ENCODE measurements around the gene EFCAB7. TPM values are rescaled to one million over a fixed set of nuclear protein-coding genes. Genes with fewer than 3 reads are reported as not detected.

Gene EFCAB7
- total RNA-seq, 1 experiment from 2014 or later, result 3.6 TPM

- Histone ChIP-seq H3K9me3 (ENCODE audit: low read length) (no peaks in the 10 kb centered on the region), H3K27me3 (ENCODE audit: low read length) (no peaks in the 10 kb centered on the region), H3F3A (ENCODE audit: low read length, unreplicated experiment) (no peaks in the 10 kb centered on the region), H3K27ac (ENCODE audit: low read length) (no peak overlapping the region), H2AFZ (ENCODE audit: low read length) (no peak overlapping the region), H3K4me1 (ENCODE audit: insufficient read depth, low read length) (no peaks in the 10 kb centered on the region), H3K9me2 (replicated peaks; ENCODE audit: low read length) (no peaks in the 10 kb centered on the region), H3K4me2 (ENCODE audit: low read length) (no peak overlapping the region), H3K4me3 (ENCODE audit: low read length) (no peak overlapping the region), H3K36me3 (ENCODE audit: low read depth, low read length) (no peaks in the 10 kb centered on the region), H4K20me1 (ENCODE audit: low read length) (no peaks in the 10 kb centered on the region), H3K9ac (ENCODE audit: low read length) (no peak overlapping the region), H3K79me2 (ENCODE audit: low read length) (no peaks in the 10 kb centered on the region)
- no peak for TF ChIP-seq EZH2phosphoT487 (IDR thresholded peaks at IDR 0.05; ENCODE audit: borderline replicate concordance, low read length)
- no peak for TF ChIP-seq EZH2 (IDR thresholded peaks at IDR 0.05; ENCODE audit: low read length, unreplicated experiment)
- TF ChIP-seq CTCF (conservative IDR thresholded peaks at IDR 0.05; ENCODE audit: low read depth, low read length), result no peak
- intact Hi-C loops (cut with micrococcal nuclease), result no loop called here
- no TSS peak for BruUV-seq (replicated peaks)
- DNase-seq (no peak), ATAC-seq (no peak)
- POLR2A ChIA-PET (ENCODE audit: unreplicated experiment), result no interaction called here
- CTCF ChIA-PET, result no interaction called here
Measured at GRCh38 chr1:63555480-63555879, 32.2 kb downstream of the EFCAB7 start.

- H2AFZ ChIP-seq (ENCODE audit: low read length), result 0 out of 2 replicates have a peak overlapping the region, but pooled peaks have one; percentile 2
- H3K4me3 ChIP-seq (ENCODE audit: low read length), result no peak overlapping the region
- BruUV-seq (replicated peaks), result no TSS peak
- DNase-seq (peak; percentile 75), ATAC-seq (peak; percentile 73)
- intact Hi-C loops (cut with micrococcal nuclease), result loop anchor here (1.0 kb wide), 1 partner anchor 689 kb away; no protein-coding TSS in a partner anchor
- no peaks in the 10 kb centered on the region for H3K36me3 ChIP-seq (ENCODE audit: low read depth, low read length)
- H3K9me2 ChIP-seq (replicated peaks; ENCODE audit: low read length), result no peaks in the 10 kb centered on the region
- CTCF ChIA-PET, result interaction anchor here (0.5 to 0.8 kb wide), 5 partner anchors 41 to 1521 kb away, joined by 3 to 4 read pairs (median 4); no protein-coding TSS in a partner anchor
- H3K4me2 ChIP-seq (ENCODE audit: low read length), result no peak overlapping the region
- H4K20me1 ChIP-seq (ENCODE audit: low read length), result no peaks in the 10 kb centered on the region
- H3K4me1 ChIP-seq (ENCODE audit: insufficient read depth, low read length), result no peaks in the 10 kb centered on the region
- no peak overlapping the region for H3K27ac ChIP-seq (ENCODE audit: low read length)
- POLR2A ChIA-PET (ENCODE audit: unreplicated experiment), result interaction anchor here (0.7 kb wide), 1 partner anchor 115 kb away, joined by 4 read pairs; no protein-coding TSS in a partner anchor
- no peak for TF ChIP-seq EZH2phosphoT487 (IDR thresholded peaks at IDR 0.05; ENCODE audit: borderline replicate concordance, low read length)
- no peak for TF ChIP-seq EZH2 (IDR thresholded peaks at IDR 0.05; ENCODE audit: low read length, unreplicated experiment)
- TF ChIP-seq CTCF (conservative IDR thresholded peaks at IDR 0.05; ENCODE audit: low read depth, low read length), result peak; percentile 87
- H3K9ac ChIP-seq (ENCODE audit: low read length), result no peak overlapping the region
- H3K79me2 ChIP-seq (ENCODE audit: low read length), result no peaks in the 10 kb centered on the region
- no peaks in the 10 kb centered on the region for H3K27me3 ChIP-seq (ENCODE audit: low read length)
- no peaks in the 10 kb centered on the region for H3F3A ChIP-seq (ENCODE audit: low read length, unreplicated experiment)
- H3K9me3 ChIP-seq (ENCODE audit: low read length), result no peaks in the 10 kb centered on the region
Measured at GRCh38 chr1:63557365-63557987, 34.2 kb downstream of the EFCAB7 start.

- H3K27ac ChIP-seq (ENCODE audit: low read length), result no peak overlapping the region
- ChIA-PET CTCF (no interaction called here), POLR2A (ENCODE audit: unreplicated experiment) (no interaction called here)
- H3F3A ChIP-seq (ENCODE audit: low read length, unreplicated experiment), result no peaks in the 10 kb centered on the region
- DNase-seq (no peak), ATAC-seq (no peak)
- TF ChIP-seq EZH2phosphoT487 (IDR thresholded peaks at IDR 0.05; ENCODE audit: borderline replicate concordance, low read length) (no peak), CTCF (conservative IDR thresholded peaks at IDR 0.05; ENCODE audit: low read depth, low read length) (no peak), EZH2 (IDR thresholded peaks at IDR 0.05; ENCODE audit: low read length, unreplicated experiment) (no peak)
- no peak overlapping the region for H2AFZ ChIP-seq (ENCODE audit: low read length)
- H3K4me2 ChIP-seq (ENCODE audit: low read length), result no peak overlapping the region
- no peak overlapping the region for H3K4me3 ChIP-seq (ENCODE audit: low read length)
- no peak overlapping the region for H3K9ac ChIP-seq (ENCODE audit: low read length)
- H3K36me3 ChIP-seq (ENCODE audit: low read depth, low read length), result no peaks in the 10 kb centered on the region
- H4K20me1 ChIP-seq (ENCODE audit: low read length), result no peaks in the 10 kb centered on the region
- no TSS peak for BruUV-seq (replicated peaks)
- no peaks in the 10 kb centered on the region for H3K4me1 ChIP-seq (ENCODE audit: insufficient read depth, low read length)
- intact Hi-C loops (cut with micrococcal nuclease), result no loop called here
- H3K79me2 ChIP-seq (ENCODE audit: low read length), result no peaks in the 10 kb centered on the region
- no peaks in the 10 kb centered on the region for H3K9me3 ChIP-seq (ENCODE audit: low read length)
- no peaks in the 10 kb centered on the region for H3K27me3 ChIP-seq (ENCODE audit: low read length)
- H3K9me2 ChIP-seq (replicated peaks; ENCODE audit: low read length), result no peaks in the 10 kb centered on the region
Measured at GRCh38 chr1:63559357-63559756, 36.0 kb downstream of the EFCAB7 start.

All from PC-3 (cell line).